H9 (cell line): ENCODE results near the gene IL6R. TPM values are rescaled to one million over a fixed set of nuclear protein-coding genes. Genes with fewer than 3 reads are reported as not detected.
A peak's percentile ranks its signal among the peaks of the same experiment; 100 is the strongest.

ENCODE experiments used
- DNase-seq: peaks from one replicate; pipeline ENCODE4 v3.0.0-alpha.2; 2017
- H2AFZ ChIP-seq: one replicate; pipeline ENCODE4 v1.6.1; 2013; ENCODE audit warnings: mild to moderate bottlenecking, low read length, control low read depth, moderate library complexity
- H2AK5ac ChIP-seq: 2 replicates; pipeline ENCODE4 v1.6.1; 2013; ENCODE audit warnings: low read length, control low read depth, mixed read lengths; ENCODE audit not compliant: insufficient read length
- H2BK120ac ChIP-seq: one replicate; pipeline ENCODE4 v1.6.1; 2013; ENCODE audit warnings: low read depth, mild to moderate bottlenecking, low read length, control low read depth, inconsistent platforms; ENCODE audit not compliant: poor library complexity, severe bottlenecking
- H2BK12ac ChIP-seq: 2 replicates; pipeline ENCODE4 v1.6.1; 2013; ENCODE audit warnings: low read length, control low read depth, mixed read lengths, low read depth; ENCODE audit not compliant: insufficient read length
- H2BK15ac ChIP-seq: 2 replicates; pipeline ENCODE4 v1.6.1; 2013; ENCODE audit warnings: low read depth, low read length, control low read depth
- H2BK20ac ChIP-seq: one replicate; pipeline ENCODE4 v1.6.1; 2013; ENCODE audit warnings: low read depth, mild to moderate bottlenecking, low read length, control low read depth, inconsistent platforms; ENCODE audit not compliant: poor library complexity, severe bottlenecking
- H2BK5ac ChIP-seq: 2 replicates; pipeline ENCODE4 v1.6.1; 2013; ENCODE audit warnings: low read length, control low read depth, mixed read lengths; ENCODE audit not compliant: insufficient read length
- H3K14ac ChIP-seq: 2 replicates; pipeline ENCODE4 v1.6.1; 2013; ENCODE audit warnings: low read length, control low read depth; ENCODE audit not compliant: insufficient read depth
- H3K18ac ChIP-seq: 2 replicates; pipeline ENCODE4 v1.6.1; 2013; ENCODE audit warnings: low read depth, mild to moderate bottlenecking, mixed read lengths, low read length, control low read depth; ENCODE audit not compliant: insufficient read length
- H3K23ac ChIP-seq: 2 replicates; pipeline ENCODE4 v1.6.1; 2013; ENCODE audit warnings: low read length, control low read depth, mixed read lengths, low read depth; ENCODE audit not compliant: insufficient read length
- H3K23me2 ChIP-seq: 2 replicates; pipeline ENCODE4 v1.6.1; 2013; ENCODE audit warnings: low read depth, mild to moderate bottlenecking, mixed read lengths, low read length, control low read depth; ENCODE audit not compliant: insufficient read length, poor library complexity, severe bottlenecking
- H3K27ac ChIP-seq: 2 replicates; pipeline ENCODE4 v1.5.1; 2013; ENCODE audit warnings: low read length, control low read depth, mixed read lengths, low read depth; ENCODE audit not compliant: insufficient read length
- H3K27me3 ChIP-seq: 2 replicates; pipeline ENCODE4 v1.6.1; 2013; ENCODE audit warnings: low read length, control low read depth, inconsistent platforms; ENCODE audit not compliant: insufficient read depth
- H3K4ac ChIP-seq: 2 replicates; pipeline ENCODE4 v1.6.1; 2013; ENCODE audit warnings: low read depth, mild to moderate bottlenecking, control low read depth, inconsistent platforms, low read length, moderate library complexity
- H3K4me1 ChIP-seq: 2 replicates; pipeline ENCODE4 v1.6.1; 2013; ENCODE audit warnings: low read length, control low read depth, inconsistent platforms; ENCODE audit not compliant: insufficient read depth
- H3K4me2 ChIP-seq: 2 replicates; pipeline ENCODE4 v1.6.1; 2013; ENCODE audit warnings: low read length, control low read depth, mixed read lengths; ENCODE audit not compliant: insufficient read length, insufficient read depth
- H3K56ac ChIP-seq: 2 replicates; pipeline ENCODE4 v1.6.1; 2013; ENCODE audit warnings: low read depth, mild to moderate bottlenecking, mixed read lengths, low read length, control low read depth; ENCODE audit not compliant: insufficient read length
- H3K79me1 ChIP-seq: 2 replicates; pipeline ENCODE4 v1.6.1; 2013; ENCODE audit warnings: low read depth, mild to moderate bottlenecking, moderate library complexity, low read length, control low read depth, inconsistent platforms; ENCODE audit not compliant: insufficient read depth, poor library complexity, severe bottlenecking
- H3K79me2 ChIP-seq: 2 replicates; pipeline ENCODE4 v1.6.1; 2013; ENCODE audit warnings: low read length, control low read depth, inconsistent platforms; ENCODE audit not compliant: insufficient read depth
- H3K9ac ChIP-seq: 2 replicates; pipeline ENCODE4 v1.6.1; 2013; ENCODE audit warnings: low read length, control low read depth, mixed read lengths; ENCODE audit not compliant: insufficient read length; ENCODE audit errors: extremely low read depth
- H3K9me3 ChIP-seq: one replicate; pipeline ENCODE4 v1.6.1; 2013; ENCODE audit warnings: low read depth, low read length, inconsistent platforms; ENCODE audit not compliant: control insufficient read depth
- H3T11ph ChIP-seq: one replicate; pipeline ENCODE4 v1.6.1; 2013; ENCODE audit warnings: mild to moderate bottlenecking, low read length, control low read depth, inconsistent platforms
- H4K20me1 ChIP-seq: one replicate; pipeline ENCODE4 v1.6.1; 2013; ENCODE audit not compliant: control insufficient read depth, insufficient read length, insufficient read depth
- H4K5ac ChIP-seq: 2 replicates; pipeline ENCODE4 v1.6.1; 2013; ENCODE audit warnings: low read depth, mild to moderate bottlenecking, mixed read lengths, low read length, control low read depth; ENCODE audit not compliant: insufficient read length
- H4K8ac ChIP-seq: replicated peaks from 2 replicates; pipeline ENCODE4 v1.6.1; 2013; ENCODE audit warnings: low read length, control low read depth, mixed read lengths, low read depth; ENCODE audit not compliant: insufficient read length
- H4K91ac ChIP-seq: 2 replicates; pipeline ENCODE4 v1.6.1; 2013; ENCODE audit warnings: low read depth, mild to moderate bottlenecking, moderate library complexity, mixed read lengths, low read length, control low read depth; ENCODE audit not compliant: insufficient read length
- H3K27ac Mint-ChIP-seq, 3 experiments: 2 replicates in 2 of 3; 3 replicates in 1 of 3; pipeline ENCODE4 v1.8.0; 2020 to 2021; ENCODE audit warnings: mixed read lengths in 3 of 3, mild to moderate bottlenecking in 1 of 3, moderate library complexity in 1 of 3
- H3K27me3 Mint-ChIP-seq: 2 replicates; pipeline ENCODE4 v1.8.0; 2021; ENCODE audit warnings: low read depth, mild to moderate bottlenecking, moderate library complexity, mixed read lengths
- H3K36me3 Mint-ChIP-seq, 3 experiments: 2 replicates in 2 of 3; 3 replicates in 1 of 3; pipeline ENCODE4 v1.8.0; 2020 to 2021; ENCODE audit warnings: low read depth in 3 of 3, mixed read lengths in 3 of 3; ENCODE audit not compliant: insufficient read depth in 1 of 3
- H3K4me1 Mint-ChIP-seq, 2 experiments: 2 replicates each; pipeline ENCODE4 v1.8.0; 2020; ENCODE audit warnings: mixed read lengths in 2 of 2
- H3K4me3 Mint-ChIP-seq, 2 experiments: 2 replicates in 1 of 2; 3 replicates in 1 of 2; pipeline ENCODE4 v1.8.0; 2020 to 2021; ENCODE audit warnings: mild to moderate bottlenecking in 2 of 2, mixed read lengths in 2 of 2, moderate library complexity in 1 of 2
- H3K9me3 Mint-ChIP-seq, 2 experiments: 2 replicates in 1 of 2; 3 replicates in 1 of 2; pipeline ENCODE4 v1.8.0; 2020; ENCODE audit warnings: mild to moderate bottlenecking in 2 of 2, mixed read lengths in 2 of 2, moderate library complexity in 1 of 2
- CTCF ChIP-seq: fragments of 200-600 bp; sonication (generic); conservative IDR thresholded peaks from 3 replicates; pipeline ENCODE4 v1.8.0; 2021; ENCODE audit warnings: antibody characterized with exemption, mild to moderate bottlenecking
- WGBS: extraction: QIAGEN DNeasy Blood & Tissue Kit; methylation state at CpG from one replicate; pipeline ENCODE4 v1.1.7; 2013; ENCODE audit warnings: missing lambda C conversion rate, low lambda C conversion rate, mixed read lengths; ENCODE audit not compliant: insufficient read length; ENCODE audit errors: extremely low coverage; 5-methylcytosine and 5-hydroxymethylcytosine counted together
- total RNA-seq: library from RNA; stranded (reverse); gene quantifications from 2 replicates; pipeline ENCODE4 v1.2.1, GENCODE V29; 2021

IL6R gene
- total RNA-seq, 1 experiment from 2014 or later = 1.7 TPM

GRCh38 chr1:154406886-154407197 is 1.7 kb downstream of the IL6R start:
- Mint-ChIP-seq H3K4me3 (peak overlapping the region in 1 of 2 experiments; percentile 79; a peak in 2 of 5 replicates), H3K27me3 (peaks cover 48% of the 10 kb centered on the region), H3K4me1 (peaks cover 40 to 47% of the 10 kb centered on the region in 2 experiments), H3K36me3 (no peaks in the 10 kb centered on the region; a peak in 1 of 7 replicates), H3K9me3 (no peaks in the 10 kb centered on the region), H3K27ac (no peak overlapping the region; a peak in 1 of 7 replicates)
- Histone ChIP-seq H3K4ac (no peak overlapping the region), H3K23me2 (peaks cover 11% of the 10 kb centered on the region), H3K27me3 (peaks cover 6% of the 10 kb centered on the region; the same call in 1 of the 2 replicates), H3K79me1 (no peaks in the 10 kb centered on the region), H2BK20ac (no peak overlapping the region), H3K4me1 (no peaks in the 10 kb centered on the region; the same call in 1 of the 2 replicates), H2AFZ (no peak overlapping the region), H3T11ph (no peak overlapping the region), H3K9ac (no peak overlapping the region), H3K79me2 (no peaks in the 10 kb centered on the region), H4K91ac (no peak overlapping the region), H2BK15ac (no peak overlapping the region), H2AK5ac (no peak overlapping the region), H4K5ac (no peak overlapping the region), H3K9me3 (no peaks in the 10 kb centered on the region), H3K27ac (no peak overlapping the region), H3K23ac (no peak overlapping the region), H4K8ac (no peak overlapping the region), H3K56ac (no peak overlapping the region), H4K20me1 (no peaks in the 10 kb centered on the region), H2BK5ac (no peak overlapping the region), H2BK120ac (no peak overlapping the region), H2BK12ac (no peak overlapping the region), H3K4me2 (no peak overlapping the region), H3K14ac (no peak overlapping the region), H3K18ac (no peak overlapping the region)
- no CpG with 5 or more reads among the region's 3 CpGs for WGBS
- no peak for DNase-seq
- no peak for TF ChIP-seq CTCF
